Chondrocyte (in vitro differentiated cells): ENCODE measurements around the gene TBC1D9B. TPM values are rescaled to one million over a fixed set of nuclear protein-coding genes. Genes with fewer than 3 reads are reported as not detected.
A peak's percentile ranks its signal among the peaks of the same experiment; 100 is the strongest.

Experiments used
- DNase-seq: peaks from one replicate; pipeline ENCODE4 v3.0.0; 2021; ENCODE audit warnings: mixed read lengths, low spot score
- H3K27ac Mint-ChIP-seq: one replicate; pipeline ENCODE4 v1.8.0; 2021; ENCODE audit warnings: mild to moderate bottlenecking, moderate library complexity, mixed read lengths; ENCODE audit not compliant: unreplicated experiment
- H3K27me3 Mint-ChIP-seq: 2 replicates; pipeline ENCODE4 v1.8.0; 2021; ENCODE audit warnings: low read depth, mixed read lengths
- H3K36me3 Mint-ChIP-seq: 2 replicates; pipeline ENCODE4 v1.8.0; 2021; ENCODE audit warnings: low read depth, mixed read lengths
- H3K4me1 Mint-ChIP-seq: 2 replicates; pipeline ENCODE4 v1.8.0; 2021; ENCODE audit warnings: low read depth, mild to moderate bottlenecking, mixed read lengths
- H3K4me3 Mint-ChIP-seq: one replicate; pipeline ENCODE4 v1.8.0; 2021; ENCODE audit warnings: mild to moderate bottlenecking, moderate library complexity, mixed read lengths; ENCODE audit not compliant: unreplicated experiment
- H3K9me3 Mint-ChIP-seq: 2 replicates; pipeline ENCODE4 v1.8.0; 2021; ENCODE audit warnings: low read depth, mixed read lengths
- CTCF ChIP-seq: fragments of 200-600 bp; sonication (generic); IDR thresholded peaks from 2 replicates; pipeline ENCODE4 v1.5.0; 2021; ENCODE audit warnings: antibody characterized with exemption, mild to moderate bottlenecking, moderate library complexity
- total RNA-seq: library from RNA; stranded (reverse); gene quantifications from 3 replicates; pipeline ENCODE4 v1.2.1, GENCODE V29; 2021

The TBC1D9B gene
- total RNA-seq, 1 donor from 2014 or later: 118 TPM

GRCh38 chr5:179867476-179867875 is 40.2 kb downstream of the TBC1D9B start:
- peak; percentile 72 for DNase-seq
- Mint-ChIP-seq H3K4me3 (no peak overlapping the region), H3K27ac (no peak overlapping the region), H3K27me3 (no peaks in the 10 kb centered on the region), H3K36me3 (peaks cover 20% of the 10 kb centered on the region), H3K4me1 (no peaks in the 10 kb centered on the region), H3K9me3 (no peaks in the 10 kb centered on the region)
- no peak for TF ChIP-seq CTCF

- H3K4me3 Mint-ChIP-seq: no peak overlapping the region
- H3K27me3 Mint-ChIP-seq: no peaks in the 10 kb centered on the region
- H3K9me3 Mint-ChIP-seq: no peaks in the 10 kb centered on the region
- H3K36me3 Mint-ChIP-seq: peaks cover 21% of the 10 kb centered on the region
- peak; percentile 37 for DNase-seq
- no peak overlapping the region for H3K27ac Mint-ChIP-seq
- H3K4me1 Mint-ChIP-seq: no peaks in the 10 kb centered on the region
- TF ChIP-seq CTCF: no peak
Observed at GRCh38 chr5:179867079-179867465, 40.6 kb downstream of the TBC1D9B start.

GRCh38 chr5:179866241-179867078 is 41.2 kb downstream of the TBC1D9B start:
- no peaks in the 10 kb centered on the region for H3K9me3 Mint-ChIP-seq
- no peak overlapping the region for H3K4me3 Mint-ChIP-seq
- DNase-seq: peak; percentile 68
- H3K36me3 Mint-ChIP-seq: peaks cover 21% of the 10 kb centered on the region
- no peaks in the 10 kb centered on the region for H3K4me1 Mint-ChIP-seq
- H3K27me3 Mint-ChIP-seq: no peaks in the 10 kb centered on the region
- TF ChIP-seq CTCF: peak; percentile 34
- H3K27ac Mint-ChIP-seq: no peak overlapping the region

GRCh38 chr5:179865491-179866240 is 42.0 kb downstream of the TBC1D9B start:
- H3K4me1 Mint-ChIP-seq: no peaks in the 10 kb centered on the region
- no peak for TF ChIP-seq CTCF
- peaks cover 17% of the 10 kb centered on the region for H3K36me3 Mint-ChIP-seq
- DNase-seq: peak; percentile 88
- H3K9me3 Mint-ChIP-seq: no peaks in the 10 kb centered on the region
- H3K27me3 Mint-ChIP-seq: no peaks in the 10 kb centered on the region
- no peak overlapping the region for H3K27ac Mint-ChIP-seq
- H3K4me3 Mint-ChIP-seq: no peak overlapping the region

- H3K27me3 Mint-ChIP-seq: no peaks in the 10 kb centered on the region
- peak; percentile 70 for DNase-seq
- peaks cover 9% of the 10 kb centered on the region for H3K4me1 Mint-ChIP-seq
- no peaks in the 10 kb centered on the region for H3K9me3 Mint-ChIP-seq
- H3K36me3 Mint-ChIP-seq: peaks cover 16% of the 10 kb centered on the region
- no peak overlapping the region for H3K27ac Mint-ChIP-seq
- TF ChIP-seq CTCF: no peak
- no peak overlapping the region for H3K4me3 Mint-ChIP-seq
Observed at GRCh38 chr5:179864686-179865085, 43.0 kb downstream of the TBC1D9B start.
